GM21515 (cell line): ENCODE measurements around the gene MUSK.
A peak's percentile ranks its signal among the peaks of the same experiment; 100 is the strongest.
"Not testable (repeated sequence)": the region's sequence is repeated elsewhere in the genome, so short reads cannot be mapped to it uniquely, and the experiment has no call there.

ENCODE experiments used
- ATAC-seq: cut with Tn5 transposase; IDR thresholded peaks from one replicate; pipeline ENCODE4 v1.9.1; 2021; ENCODE audit not compliant: unreplicated experiment

MUSK gene

DNA sequence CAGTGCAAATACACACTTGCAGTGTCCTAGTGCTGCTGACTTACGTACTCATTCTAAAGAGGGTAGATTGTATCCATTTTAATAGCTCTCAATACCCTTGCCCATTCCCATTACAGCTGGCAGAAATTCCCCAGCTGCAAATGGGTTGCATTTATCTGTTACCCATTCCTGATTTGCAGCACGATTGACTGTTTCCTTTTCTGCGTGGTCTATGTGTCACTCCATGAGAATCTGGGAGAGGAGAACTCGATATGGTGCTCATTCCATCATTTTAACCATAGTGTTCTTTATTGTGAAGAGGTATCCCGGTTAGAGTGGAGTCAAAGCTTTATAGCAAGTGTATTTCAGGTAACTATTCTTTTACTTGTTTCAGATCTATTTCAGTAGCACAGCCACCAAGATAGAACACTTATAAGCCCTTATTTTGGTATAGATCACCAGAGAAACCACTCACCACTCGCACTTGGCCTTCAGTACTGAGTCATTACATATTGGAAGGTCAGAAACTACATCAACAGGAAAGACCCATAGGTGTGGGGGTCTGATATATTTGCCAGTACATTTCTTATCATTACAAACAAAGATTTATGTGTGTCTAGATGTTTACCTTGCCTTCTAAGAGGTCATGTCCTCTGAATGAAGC lies 139.5 kb downstream of the MUSK start:
- peak; percentile 64 for ATAC-seq

DNA sequence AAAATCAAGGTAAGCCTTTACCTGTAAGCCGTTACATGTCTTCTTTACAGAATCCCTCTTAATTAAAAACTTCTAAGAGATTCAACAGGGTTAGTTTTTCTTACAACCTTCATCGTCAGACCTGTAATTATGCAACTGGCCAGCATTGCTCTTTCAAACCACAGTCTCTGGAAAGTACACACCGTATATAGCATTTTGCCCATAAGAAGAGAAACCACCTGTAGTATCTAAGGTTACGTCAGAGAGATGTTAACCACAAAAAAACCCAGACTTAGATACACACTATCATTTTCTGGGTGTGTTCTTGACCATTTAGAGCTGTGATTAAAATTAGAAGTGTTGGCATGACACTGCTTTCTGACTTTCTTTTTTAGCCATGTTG lies 140.0 kb downstream of the MUSK start:
- ATAC-seq = peak; percentile 97

DNA sequence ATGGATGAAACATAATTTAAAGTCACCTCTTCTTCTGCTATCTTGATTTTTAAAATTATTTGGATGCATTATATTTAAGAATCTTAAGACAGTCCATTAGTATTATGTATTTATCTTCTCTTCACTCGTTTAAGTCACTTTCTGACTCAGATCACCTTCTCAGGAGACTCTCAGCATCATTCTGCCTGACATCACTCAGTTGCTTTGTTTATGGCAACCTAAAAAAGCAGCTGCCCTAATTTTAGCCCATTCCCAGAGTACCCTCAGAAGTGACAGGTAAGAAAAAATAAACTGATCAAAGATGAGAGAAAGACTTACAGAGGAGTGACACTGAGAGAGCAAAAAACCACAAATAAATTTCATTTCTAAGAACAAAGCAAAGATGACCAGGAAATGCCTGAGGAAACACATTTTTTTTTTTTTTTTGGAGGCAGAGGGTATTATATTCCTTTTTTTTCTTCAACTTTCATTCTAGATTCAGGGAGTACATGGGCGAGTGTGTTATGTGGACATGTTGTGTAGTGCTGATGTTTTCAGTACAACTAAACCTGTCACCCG lies 140.5 kb downstream of the MUSK start:
- peak; percentile 41 for ATAC-seq

DNA sequence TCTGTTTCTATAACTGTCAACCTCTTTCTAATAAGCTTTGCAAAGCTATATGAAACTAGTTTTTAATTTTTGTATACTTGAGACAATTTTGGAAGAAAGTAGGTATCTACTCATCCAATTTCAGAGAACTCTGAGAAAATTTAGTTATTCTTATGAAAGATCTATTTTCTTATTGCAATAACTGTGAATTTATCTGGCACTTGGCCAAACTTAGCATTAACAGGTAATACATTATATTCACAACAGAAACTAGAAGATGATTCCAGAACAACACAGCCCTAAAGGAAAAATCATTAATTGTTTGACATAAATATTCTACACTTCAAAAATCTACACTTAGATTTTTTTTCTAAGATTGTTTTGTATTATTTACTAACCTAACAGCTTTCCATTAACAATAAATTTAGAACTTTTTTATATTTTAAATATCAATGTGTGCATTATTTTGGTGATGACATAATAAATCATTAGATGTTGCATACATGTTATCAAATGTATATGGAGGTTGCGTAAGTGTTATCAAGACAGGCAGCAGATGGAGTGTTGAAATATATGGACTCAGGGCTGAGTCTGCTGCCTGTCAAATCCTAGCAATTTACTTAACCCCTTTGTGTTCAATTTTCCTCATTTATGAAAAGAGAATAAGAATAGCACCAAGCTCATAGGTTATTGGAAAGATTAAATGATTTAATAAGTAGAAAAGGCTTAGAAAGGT lies 141.8 kb downstream of the MUSK start:
- ATAC-seq = no peak

DNA sequence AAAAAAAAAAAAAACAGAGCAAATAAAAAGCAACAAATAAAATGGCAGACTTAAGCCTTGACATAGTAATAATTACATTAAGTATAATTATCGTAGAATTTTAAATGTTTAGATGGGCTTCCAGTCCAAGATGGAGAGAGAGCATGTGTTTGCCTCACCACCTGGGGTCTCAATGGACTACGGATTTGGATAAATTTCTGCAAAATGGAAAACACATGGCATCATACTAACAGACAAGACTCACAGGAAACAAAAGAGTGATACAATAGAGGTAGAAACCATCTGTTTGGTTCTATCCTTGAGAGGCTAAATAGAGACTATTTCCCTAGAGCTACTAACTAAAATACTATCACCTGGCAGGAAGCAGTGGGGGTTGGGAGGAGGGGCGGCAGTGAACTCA lies 144.3 kb downstream of the MUSK start:
- no peak for ATAC-seq

DNA sequence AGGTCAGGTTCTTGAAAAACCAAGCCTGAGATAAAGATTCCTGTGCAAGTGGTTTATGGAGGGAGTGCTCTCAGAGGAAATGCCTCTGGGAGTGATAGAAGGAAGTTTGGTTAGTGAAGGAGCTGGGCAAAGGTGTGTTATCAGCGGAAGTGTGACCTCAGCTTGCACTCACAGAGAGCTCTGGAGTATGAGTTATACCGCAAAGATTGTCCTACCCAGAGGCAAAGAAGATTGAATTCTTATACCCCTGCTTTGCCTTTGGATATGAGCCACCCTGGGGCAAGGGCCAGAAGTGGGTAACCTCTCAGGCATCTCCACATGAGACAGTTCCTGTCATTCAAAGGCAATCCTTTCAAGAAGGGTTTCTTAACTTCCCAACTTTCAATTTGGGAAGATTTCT lies 145.6 kb downstream of the MUSK start:
- ATAC-seq = no peak

DNA sequence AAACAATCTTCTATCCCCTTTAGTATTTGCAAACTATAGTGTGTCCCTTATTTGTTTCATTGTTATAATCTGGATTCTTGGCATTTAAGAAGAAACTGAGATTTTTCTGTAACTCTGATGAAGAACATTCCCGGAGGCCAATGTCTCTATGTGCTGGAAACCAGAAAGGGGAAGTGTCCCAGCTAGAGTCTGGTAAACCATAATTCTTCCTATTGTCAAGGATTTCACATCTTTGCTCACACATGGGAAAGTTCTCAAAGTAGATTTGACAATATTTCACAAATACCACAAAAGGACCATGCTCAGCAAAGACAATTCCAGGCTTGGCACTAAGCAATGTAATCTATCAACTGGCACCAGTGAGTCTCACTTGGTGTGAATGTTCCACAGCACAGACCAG lies 146.8 kb downstream of the MUSK start:
- no peak for ATAC-seq

DNA sequence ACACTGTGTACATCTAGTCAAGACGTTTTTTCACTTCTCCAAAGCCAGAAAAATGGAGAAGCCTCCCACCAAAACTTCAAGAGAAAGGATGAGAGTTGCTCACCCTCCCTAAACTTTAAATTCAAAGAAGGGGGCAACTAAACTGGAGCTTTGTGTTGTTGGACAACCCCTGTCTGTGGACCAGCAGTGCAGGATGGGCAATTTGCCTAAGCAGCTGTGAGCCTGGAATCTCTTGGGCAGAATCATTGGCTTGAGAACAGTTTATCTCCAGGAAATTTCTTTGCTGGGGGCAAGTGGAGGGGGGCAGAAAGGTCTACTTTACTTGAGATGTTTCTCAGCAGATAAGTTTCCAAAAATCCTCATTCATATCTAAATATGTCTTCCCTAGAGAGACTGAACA lies 151.8 kb downstream of the MUSK start:
- no peak for ATAC-seq

DNA sequence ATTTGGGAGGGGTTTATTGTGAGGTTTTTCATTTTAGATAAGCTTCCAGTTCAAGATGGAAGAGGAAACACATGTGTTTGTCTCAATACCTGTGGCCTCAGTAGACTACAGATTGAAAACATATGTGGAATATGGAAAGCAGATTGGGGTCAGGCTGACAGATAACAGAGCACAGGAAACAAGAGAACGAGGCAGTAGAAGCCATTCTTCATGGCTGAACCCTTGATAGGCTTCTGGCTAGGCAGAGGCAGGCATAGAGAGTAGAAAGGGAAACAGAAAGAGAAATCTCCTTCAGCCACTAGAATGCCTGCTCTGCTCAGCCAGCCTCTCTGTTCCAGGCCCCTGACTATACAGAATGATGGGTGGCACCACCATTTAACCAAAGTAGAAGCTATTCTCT lies 152.5 kb downstream of the MUSK start:
- ATAC-seq = peak; percentile 98

DNA sequence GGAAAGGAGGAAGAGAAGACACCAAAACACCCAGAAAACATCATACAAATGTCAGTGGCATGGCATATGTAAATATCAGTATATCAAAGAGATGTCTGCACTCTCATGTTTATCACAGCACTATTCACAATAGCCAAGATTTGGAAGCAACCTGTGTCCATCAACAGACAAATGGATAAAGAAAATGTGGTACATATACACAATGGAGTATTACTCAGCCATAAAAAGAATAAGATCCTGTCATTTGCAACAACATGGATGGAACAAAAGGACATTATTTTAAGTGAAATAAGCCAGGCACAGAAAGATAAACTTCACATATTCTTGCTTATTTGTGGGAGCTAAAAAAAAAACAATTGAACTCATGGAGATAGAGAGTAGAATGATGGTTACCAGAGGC lies 156.5 kb downstream of the MUSK start:
- ATAC-seq = not testable (repeated sequence)

DNA sequence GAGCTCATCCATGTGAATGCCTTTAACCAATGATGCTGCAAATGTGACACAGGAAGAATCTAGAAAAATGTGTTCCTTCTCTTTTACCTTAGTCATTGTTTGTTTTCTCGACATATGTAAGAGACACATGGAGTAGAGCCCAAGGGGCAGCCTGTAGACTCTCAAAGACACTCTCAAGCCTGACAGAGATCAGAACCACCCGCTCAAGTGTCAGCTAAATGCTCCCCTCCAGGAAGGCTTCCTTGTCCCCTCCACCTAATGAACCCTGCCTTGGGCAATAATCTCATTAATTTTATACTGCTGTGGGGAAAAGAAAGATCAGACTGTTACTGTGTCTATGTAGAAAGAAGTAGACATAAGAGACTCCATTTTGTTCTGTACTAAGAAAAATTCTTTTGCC lies 157.4 kb downstream of the MUSK start:
- no peak for ATAC-seq

DNA sequence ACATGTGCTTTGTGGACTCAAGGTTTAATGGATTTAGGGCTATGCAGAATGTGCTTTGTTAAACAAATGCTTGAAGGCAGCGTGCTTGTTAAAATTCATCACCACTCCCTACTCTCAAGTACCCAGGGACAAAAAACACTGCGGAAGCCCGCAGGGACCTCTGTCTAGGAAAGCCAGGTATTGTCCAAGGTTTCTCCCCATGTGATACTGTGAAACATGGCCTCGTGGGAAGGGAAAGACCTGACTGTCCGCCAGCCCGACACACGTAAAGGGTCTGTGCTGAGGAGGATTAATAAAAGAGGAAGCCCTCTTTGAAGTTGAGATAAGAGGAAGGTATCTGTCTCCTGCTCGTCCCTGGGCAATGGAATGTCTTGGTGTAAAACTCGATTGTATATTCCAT lies 157.8 kb downstream of the MUSK start:
- not testable (repeated sequence) for ATAC-seq

DNA sequence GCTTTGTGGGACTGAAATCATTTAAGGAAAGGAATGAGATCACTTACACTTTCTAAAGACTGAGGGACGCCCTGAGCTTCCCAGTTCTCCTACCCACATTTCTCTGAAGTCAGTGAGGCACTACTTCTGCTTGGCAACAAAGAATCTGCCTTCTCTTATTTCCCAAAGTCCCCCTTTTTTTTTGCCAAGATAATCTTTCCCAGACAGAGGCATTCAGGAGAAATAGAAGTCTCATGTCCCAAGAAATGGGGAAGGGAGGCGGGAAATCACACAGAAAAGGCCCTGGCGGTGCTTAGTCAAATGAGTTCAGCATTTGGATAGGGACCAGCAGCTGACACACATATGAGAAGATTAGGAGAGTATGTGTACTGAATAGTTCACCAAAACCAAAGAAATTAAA lies 159.7 kb downstream of the MUSK start:
- no peak for ATAC-seq

DNA sequence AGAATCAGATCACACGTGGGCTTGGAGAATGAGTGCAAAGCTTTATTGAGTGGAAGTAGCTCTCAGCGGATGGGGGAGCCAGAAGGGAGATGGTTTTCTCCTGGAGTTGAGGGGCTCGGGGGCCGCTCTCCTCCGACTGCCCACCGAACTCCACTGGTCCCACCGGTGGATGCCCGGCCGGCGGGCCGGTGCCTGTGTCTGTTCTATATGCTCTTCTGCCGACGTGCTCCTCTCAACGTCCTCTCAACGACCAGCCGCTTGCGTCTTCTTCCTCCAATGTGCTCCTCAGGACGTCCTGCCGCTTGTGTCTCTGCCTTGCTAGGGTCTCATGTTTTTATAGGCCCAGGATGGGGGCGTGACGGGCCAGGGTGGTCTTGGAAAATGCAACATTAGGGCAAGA lies 161.9 kb downstream of the MUSK start:
- ATAC-seq = no peak

DNA sequence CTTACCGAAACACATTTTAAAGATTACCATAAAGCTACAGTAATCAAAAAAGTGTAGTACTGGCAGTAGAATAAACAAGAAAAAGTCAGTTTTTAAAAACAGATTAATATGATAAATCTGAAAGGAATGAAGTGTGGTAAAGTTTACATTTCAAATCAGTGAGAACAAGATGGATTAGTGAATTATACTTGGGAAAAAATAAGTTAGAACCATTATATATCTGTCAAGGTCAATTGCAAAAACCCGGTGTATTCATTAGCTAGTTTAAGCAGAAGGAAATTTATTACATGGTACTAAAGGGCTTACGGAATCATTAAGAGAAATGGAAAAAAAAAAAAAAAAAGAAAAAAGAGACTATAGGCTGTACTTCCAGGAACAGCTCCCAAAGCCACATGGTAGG lies 164.3 kb downstream of the MUSK start:
- no peak for ATAC-seq

DNA sequence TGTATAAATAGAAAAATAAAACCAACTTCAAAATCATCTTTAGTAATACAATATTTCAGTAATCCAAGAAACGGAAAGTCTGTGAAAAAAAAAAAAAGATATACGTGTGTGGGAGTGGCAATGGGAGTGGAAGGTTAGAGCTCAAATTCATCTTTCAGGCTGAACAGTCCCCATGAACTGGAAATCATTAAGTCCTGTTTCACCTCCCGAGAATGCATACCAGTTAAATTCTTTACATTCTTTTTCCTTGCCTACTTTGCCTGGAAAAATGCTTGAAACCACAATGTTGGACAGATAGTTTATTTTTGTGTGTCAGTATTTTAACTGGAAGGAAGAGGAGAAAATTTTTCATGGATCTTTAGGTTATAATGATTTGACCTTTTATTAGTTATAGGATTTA lies 166.8 kb downstream of the MUSK start:
- no peak for ATAC-seq

DNA sequence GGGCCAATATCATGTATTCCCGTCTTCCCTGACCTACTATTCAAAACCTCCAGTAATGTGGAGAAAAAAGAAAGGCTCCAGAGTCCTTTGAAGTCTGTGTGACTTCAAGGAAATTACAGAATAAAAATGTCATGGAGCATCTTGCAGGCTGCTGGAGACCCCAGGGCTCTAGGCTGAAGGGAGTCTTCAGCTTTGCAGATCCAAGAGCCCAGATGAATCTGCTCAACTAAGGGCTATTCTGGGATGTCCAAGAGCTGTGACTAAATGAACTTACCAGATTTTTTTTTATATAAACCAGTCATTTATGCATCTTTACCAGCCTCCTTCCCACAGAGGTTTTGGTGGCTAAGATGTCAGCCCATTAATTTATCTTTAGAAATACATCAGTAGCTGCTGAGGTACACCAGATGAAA lies 167.3 kb downstream of the MUSK start:
- no peak for ATAC-seq

DNA sequence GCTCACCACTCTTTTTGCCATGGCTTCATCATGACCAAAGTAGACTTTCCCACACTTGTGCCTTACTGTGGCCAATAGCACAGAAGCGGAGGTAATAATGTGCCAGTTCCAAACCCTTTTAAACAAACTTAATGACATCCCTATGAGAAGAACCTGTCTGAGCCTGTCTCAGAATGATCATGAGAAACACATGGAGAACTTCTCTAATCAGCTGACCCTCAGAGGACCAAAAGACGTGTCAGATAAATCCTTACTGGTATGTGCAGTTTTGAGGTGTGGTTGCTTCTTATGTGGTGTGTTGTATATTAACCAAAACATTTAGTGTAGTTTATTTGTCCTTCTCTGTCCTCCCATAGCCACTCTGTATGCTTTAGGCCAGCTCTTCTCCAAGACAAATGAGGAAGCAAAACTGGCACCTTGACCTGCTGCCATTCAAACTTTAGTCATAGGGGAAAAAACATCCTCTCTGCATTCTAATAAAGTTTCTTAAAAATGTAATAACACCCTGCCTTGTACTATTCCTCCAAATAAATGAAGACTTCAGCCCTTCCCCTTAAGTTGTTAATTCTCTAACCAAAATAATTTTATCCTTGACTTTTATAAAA lies 168.9 kb downstream of the MUSK start:
- no peak for ATAC-seq

DNA sequence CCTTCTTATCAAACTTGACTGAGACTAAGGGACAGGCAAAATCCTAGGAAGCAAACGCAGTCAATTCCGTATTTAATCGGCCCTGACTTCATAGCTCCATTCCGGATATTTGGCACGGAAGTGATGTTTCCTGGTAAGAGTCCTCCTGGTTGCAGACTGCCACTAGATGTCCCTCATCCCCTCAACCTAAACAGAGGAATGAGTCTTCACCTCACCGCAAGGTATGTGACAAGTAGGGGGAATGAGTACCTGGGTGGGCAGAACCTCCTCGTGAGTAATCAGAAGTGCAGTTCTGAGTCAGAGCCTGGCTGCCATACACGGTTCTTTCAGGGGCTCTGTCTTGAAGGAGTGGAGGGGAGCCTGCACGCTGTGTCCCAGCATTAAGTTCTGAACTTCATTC lies 173.6 kb downstream of the MUSK start:
- no peak for ATAC-seq

DNA sequence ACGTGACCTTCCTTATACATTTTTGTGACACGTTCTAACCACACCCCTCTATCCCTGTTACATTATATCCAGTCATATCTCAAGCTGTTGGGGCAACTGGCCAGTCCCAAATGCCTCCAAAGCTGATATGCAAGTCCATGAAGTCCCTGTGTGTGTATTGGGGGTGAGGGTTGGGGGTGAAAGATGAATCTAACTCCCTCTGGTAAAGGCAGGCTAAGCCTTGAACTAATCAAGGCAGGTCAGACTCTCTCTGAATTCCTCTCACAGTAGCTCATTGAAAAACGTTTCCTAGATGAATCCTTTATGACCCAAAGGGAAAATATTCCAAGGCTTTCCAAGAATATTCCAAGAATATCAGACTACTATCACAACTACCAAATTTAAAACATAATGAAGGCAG lies 174.4 kb downstream of the MUSK start:
- ATAC-seq = no peak

DNA sequence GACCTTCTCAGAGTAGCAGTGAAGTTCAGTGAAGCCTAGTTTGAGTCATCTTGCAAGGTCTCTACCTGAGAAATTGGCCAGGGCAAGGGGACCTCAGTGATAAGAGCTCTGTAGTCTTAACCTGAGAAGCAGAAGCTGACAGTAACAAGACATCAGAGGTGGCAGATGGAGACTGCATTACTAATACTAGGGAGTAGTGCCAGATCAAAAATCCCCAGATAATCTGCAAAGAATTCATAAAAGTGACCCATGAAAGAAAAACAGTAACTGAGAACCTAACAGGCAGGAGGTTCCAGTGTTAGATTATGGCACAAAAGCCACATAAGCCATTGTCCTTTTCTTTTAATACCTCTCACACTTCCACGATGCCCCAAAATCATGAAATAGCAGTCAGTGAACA lies 175.5 kb downstream of the MUSK start:
- no peak for ATAC-seq

DNA sequence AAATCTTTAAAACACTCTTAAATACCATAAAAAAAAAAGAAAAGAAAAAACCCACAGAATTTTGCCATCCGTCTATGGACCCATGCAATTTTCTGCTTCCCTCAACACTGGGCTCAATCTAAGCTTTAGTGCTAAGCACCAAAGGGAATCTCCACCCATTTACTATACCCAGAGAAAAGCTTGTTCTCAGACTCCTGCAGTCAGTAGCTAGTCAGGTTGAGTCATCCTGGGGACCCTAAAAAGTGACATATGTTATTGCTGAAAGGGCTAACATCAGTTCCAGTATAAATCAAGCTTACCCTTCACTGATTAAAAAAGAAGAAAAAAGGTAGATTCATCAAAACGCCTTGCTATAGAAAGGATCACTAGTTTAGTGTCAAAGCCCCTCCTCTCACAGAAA lies 177.6 kb downstream of the MUSK start:
- ATAC-seq = no peak
